ENCODE data around the gene C2CD4B.

C2CD4B gene, protein sequence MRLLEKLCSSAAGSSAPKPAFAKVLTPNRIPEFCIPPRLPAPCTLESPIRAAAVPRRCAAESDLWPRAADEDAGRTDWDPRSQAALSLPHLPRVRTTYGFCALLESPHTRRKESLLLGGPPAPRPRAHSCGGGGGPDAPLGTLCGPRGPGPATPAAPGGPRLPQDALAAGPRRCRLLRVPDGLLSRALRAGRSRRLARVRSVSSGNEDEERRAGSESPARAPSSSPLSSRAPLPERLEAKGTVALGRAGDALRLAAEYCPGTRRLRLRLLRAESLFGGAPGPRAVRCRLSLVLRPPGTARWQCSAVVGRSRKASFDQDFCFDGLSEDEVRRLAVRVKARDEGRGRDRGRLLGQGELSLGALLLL

DNA sequence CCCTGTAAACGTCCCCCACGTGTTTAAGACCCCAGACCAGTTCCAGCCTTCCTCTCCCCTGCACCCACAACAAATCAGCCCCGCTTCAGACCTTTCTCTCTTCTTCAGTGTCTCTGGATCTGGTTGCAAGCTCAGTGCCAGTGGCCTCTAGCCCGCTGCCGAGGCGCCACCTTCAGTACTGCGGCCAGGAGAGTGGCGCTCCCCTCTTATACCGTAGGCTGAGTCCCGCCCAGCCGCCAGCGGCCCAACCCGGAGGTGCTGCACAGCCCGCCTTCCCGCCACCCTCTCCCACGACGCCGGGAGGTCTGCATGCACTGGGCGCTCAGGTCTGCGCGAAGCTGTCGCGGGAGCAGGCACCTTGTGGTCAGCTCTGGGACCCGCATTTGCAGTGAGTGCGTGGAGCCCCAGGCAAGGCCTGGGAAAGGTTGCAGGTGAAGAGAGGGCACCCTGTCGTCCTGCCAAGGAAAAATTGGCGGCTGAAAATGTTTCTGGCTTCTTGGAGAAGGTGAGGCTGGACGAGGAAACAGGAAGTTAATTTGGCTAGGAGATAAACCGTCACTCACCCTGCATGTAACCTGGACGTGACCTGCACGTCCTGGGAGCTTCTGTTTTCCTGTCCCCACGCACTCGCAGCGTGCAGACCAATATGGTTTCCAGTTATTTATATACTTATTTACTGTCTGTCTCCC is at the start of gene C2CD4B:
Gene C2CD4B (minus strand): TSS at position 182 of the 689 bp plus-strand sequence. CDS start 301 bp downstream, outside the sequence.
- no peak for DNase-seq

DNA sequence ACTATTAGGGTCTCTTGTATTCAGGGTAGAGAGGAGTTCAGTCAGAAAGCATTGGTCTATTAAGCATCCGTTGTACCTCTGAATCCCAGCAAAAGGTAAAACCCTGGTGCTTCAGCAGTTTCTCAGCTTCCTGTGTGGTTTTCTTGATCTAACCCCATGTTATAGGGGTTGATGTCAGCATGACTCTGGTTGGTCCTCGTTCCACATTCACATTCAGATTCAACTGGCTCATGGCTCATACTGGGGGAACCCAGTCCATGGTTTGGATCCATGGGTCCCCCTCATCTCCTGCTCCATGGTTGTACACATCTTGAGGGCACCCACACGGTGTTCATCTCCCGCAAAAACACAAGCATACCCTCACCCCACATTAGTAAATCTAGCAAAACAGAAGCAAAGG is 47.7 kb upstream of the C2CD4B start:
- DNase-seq, result no peak

DNA sequence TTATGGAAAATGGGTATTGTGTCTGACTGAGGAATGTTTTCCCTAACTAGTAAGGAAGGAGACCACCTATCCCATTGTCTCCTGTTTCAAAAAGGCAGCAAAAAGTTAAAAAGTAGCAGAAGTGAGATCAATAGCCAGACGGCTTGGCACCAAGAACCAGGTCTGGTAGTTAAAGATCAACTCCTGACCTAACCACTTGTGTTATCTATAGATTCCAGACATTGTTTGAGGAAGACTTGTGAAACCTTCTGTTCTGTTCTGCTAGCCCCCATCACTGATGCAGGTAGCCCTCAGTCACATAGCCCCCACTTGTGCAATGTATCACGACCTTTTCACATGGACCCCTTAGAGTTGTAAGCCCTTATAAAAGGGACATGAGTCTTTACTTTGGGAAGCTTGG is 46.3 kb upstream of the C2CD4B start:
- no peak for DNase-seq

DNA sequence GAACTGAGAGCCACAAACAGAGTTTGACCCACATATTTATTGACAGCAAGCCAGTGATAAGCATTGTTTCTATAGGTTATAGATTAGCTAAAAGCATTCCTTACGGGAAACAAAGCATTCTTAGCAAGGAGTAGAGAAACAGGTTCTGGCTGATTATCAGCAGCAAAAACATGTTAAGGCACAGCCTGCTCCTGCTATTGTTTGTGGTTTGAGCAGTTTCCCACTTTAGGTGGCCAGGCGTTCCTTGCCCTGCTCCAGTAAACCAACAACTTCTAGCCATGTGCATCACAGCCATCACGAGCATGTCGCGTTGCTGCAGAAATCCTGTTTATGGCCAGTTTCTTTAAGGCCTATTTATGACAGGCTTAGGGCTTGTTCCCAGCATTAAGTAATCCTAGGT is 44.7 kb upstream of the C2CD4B start:
- no peak for DNase-seq

DNA sequence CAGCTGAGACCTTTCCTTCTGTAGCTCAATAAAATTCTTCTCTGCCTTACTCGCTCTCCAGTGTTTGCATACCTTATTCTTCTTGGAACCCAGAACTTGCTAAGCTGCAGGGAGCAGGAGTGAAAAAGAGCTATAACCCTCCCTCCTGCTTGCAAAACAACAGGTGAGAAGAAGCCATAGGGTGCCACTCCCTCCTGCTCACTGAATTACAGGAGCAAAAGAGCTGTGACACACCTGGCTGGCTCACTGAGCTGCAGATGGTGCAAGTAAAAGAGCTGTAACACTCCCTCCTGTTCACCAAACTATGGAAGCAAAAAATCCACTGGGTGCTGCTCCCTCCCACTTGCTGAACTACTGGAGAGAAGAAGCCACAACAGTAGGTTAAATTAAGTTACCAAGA is 44.2 kb upstream of the C2CD4B start:
- DNase-seq, result no peak

- DNase-seq, result no peak
Measured at GRCh38 chr15:62208884-62209283, 43.8 kb upstream of the C2CD4B start.

- no peak for DNase-seq
Measured at GRCh38 chr15:62208367-62208766, 43.3 kb upstream of the C2CD4B start.

DNA sequence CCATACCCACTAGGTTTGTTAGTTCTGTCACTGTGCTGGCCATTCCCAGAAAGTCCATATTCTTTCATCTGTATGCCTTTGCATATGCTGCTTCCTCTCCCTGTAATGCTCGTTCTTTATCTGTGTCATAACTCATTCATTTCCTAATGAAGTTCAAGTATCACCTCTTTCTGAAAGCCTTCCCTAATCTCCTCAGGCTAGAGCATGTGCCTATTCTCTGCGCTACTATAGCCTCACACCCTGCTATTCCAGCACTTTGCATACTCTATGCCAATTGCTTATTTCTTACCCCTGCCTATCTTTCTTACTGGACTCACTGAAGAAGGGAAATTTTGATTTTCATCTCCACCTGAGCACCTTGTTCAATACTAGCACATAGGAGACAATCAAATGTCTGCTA is 25.6 kb upstream of the C2CD4B start:
- DNase-seq, result no peak

DNA sequence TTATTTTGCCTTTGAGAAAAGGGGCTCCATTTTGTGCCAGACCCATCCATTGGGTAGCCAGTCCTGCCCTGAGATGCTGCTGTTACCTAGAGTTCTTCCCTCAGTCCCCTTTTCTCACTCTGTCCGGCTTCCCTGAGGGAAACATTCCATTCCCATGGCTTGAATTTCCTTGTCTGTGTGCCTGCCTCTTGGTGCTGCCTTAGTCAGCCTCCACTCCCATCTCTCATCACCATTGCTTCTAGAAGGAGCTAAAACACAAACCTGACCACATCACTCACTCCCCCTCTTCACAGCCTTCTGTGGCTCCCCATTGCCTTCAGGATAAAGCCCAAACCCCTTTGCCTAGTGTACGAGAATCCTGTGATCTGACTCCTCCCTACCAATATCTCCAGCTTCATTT is 25.2 kb upstream of the C2CD4B start:
- DNase-seq, result no peak

DNA sequence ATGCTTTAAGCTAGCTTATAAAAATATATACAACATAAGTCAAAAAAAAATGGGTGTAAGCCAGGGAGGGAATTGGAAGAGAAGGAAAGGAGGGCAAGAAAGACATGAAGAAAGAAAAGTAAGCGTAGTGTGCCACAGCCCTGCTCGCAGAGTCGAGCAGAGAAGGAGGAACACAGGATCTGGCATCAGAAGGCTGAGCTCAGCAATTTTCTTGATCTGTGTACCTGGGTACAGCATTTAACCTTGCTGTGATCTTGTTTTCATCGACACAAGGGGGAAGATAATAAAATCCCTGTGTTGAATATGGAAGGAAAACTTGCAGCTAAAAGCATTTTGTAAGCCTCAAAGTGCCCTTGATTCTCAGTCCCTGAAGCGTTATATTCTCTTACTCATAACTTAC is 23.7 kb upstream of the C2CD4B start:
- no peak for DNase-seq

DNA sequence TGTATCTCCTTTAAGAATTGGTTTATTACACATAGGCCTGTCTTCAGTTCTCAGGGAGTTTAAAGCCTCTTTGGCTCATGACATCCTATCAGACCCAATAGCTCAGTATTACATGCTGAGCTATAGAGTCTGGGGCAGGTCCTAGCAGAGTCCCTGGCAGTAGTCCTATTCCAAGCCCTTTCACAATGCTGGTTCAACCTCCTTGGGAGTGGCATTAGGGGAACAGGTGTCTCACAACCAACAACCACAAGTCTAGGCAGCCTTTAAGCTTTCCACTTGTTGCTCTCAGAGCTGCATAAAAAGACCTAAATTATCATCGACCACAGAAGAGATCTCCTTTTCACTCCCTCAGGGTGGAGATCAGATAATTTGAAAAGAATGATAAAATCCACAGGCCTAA is 22.8 kb upstream of the C2CD4B start:
- no peak for DNase-seq

- DNase-seq, result no peak
Measured at GRCh38 chr15:62187425-62187824, 22.3 kb upstream of the C2CD4B start.

GRCh38 chr15:62186578-62186977 is 21.5 kb upstream of the C2CD4B start:
- no peak for DNase-seq

- no peak for DNase-seq
Measured at GRCh38 chr15:62183130-62183529, 18.0 kb upstream of the C2CD4B start.

DNA sequence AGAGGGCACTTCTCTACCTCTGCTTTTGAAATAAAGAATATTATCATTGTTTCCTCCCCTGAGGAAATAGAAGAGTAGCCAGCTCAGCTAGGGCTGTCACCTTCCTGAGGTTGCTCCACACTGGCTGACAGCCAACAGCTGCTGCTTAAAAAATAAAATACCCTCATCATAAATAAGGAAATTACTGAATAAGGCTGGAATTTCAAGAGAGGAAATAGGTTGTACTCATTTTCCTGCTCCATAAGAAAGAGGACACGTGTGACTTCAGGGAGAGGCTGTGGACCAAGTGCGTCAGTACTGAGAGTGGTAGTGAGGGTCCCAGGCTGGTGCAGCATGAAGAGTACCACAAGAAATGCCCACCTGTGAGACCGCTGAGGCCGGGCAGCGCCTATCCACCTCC is 8.1 kb upstream of the C2CD4B start:
- no peak for DNase-seq

DNA sequence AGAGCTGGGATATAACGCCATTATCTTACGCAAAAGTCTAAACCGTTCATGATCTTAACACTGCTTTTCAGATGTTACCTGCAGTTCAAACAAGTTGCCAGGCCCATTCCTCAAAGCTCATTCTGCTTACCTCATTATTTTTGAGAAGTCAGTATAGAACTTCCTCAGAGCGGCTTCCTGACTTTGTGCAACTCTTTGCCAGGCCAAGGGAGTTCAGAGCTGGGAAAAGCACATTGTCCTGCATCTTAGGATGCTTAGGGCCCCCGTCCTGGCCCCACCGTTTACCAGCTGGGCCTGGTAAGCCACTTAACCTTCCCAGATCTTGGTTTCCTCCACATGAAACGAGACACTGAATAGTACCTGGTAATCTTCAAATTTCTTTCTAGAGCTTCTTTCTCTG is 6.8 kb upstream of the C2CD4B start:
- DNase-seq, result no peak

DNA sequence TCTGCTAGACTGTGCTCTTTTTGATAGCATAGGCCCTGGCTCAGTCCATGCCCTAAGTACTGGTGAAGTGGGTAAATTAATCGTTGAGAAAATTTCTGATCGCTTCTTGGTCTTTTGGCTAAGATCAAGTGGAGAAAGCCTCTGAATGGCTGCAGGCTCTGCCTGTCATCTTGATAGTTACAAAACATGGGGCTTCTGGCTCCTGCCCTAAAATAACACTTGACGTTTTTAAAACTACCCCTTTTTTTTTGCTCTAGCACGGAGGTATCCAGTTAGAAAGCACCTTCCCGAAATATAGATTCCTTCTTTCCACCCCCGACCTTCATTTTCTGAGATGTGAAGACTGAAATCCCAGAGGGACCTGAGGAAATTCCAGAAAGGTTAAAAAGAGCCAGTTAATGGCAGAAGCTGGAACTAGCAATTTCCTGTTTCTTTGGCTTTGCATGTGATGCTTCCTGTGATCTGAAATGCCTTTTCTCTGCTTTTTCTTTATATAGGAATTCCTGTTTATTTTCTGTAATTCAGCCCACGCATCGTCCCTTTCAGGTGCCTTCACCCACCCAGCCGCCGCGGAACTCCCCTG is 799 bp upstream of the C2CD4B start:
- no peak for DNase-seq

DNA sequence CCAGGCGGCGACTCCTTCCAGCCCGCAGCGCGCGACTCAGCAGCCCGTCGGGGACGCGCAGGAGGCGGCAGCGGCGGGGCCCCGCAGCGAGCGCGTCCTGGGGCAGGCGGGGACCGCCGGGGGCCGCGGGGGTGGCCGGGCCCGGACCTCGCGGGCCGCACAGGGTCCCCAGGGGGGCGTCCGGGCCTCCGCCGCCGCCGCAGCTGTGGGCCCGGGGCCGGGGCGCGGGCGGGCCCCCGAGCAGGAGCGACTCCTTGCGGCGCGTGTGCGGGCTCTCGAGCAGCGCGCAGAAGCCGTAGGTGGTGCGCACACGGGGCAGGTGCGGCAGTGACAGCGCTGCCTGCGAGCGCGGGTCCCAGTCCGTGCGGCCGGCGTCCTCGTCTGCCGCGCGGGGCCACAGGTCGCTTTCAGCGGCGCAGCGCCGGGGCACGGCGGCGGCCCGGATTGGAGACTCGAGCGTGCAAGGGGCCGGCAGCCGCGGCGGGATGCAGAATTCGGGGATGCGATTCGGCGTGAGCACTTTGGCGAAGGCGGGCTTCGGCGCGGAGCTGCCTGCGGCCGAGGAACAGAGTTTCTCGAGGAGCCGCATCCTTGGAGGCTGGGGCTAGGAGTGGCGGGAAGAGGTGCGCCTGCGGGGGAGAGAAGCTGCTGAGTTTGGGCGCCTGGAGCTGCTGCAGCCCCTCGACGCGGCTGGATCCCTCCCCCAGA is 535 bp downstream of the C2CD4B start:
- DNase-seq, result no peak

- no peak for DNase-seq
Measured at GRCh38 chr15:62164014-62164395, 1.1 kb downstream of the C2CD4B start.

DNA sequence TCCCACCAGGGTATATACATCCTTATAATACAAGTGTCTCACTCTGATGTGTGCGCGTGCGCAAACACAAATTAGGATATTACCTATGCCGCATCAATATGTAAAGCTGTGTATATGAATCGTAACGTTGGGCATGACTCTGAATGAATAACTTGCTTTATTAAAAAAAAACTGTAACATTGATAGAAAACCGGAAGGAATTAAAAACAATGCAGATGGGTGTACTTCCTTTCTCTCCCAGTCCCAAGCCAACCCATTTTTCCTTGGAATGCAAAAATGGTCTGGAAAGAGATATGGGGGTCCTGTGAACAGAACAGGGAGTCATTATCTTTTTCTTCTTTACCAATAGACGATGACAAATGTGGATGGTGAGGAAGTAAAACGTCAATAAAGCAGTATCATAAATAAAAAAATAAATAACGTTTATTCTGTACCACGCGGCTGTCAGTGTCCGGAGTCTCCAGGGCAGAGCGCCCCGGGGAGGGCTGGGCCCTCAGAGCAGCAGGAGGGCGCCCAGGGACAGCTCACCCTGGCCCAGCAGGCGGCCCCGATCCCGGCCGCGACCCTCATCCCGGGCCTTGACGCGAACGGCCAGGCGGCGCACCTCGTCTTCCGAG is 1.6 kb downstream of the C2CD4B start:
- no peak for DNase-seq

DNA sequence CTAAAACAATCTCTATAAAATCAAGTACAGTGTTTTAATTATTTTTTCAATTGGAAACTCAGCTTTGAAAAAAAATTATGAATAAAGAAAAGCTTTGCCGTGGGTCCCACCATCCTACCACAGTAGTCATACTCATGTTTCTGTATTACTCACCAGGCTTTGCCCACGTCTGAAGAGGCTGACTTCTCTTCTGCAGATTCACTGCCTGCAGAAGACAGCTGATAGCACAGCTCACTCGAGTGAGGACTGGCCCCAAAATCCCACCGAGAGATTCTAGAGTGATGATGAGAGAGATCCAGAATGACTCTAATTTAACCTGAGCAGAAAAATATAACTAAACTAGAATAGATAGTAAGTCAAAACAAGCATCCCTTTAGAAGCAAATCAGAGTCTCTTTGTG is 11.9 kb downstream of the C2CD4B start:
- no peak for DNase-seq

GRCh38 chr15:62150445-62150844 is 14.6 kb downstream of the C2CD4B start:
- no peak for DNase-seq

- no peak for DNase-seq
Measured at GRCh38 chr15:62149729-62150128, 15.4 kb downstream of the C2CD4B start.

Measured in cerebellar nuclear complex (tissue), 1 donor.